GM21381 (cell line): ENCODE measurements around the gene MSANTD7.
"Not testable (repeated sequence)": the region's sequence is repeated elsewhere in the genome, so short reads cannot be mapped to it uniquely, and the experiment has no call there.

Experiments
- ATAC-seq: cut with Tn5 transposase; IDR thresholded peaks from one replicate; pipeline ENCODE4 v1.9.1; 2021; ENCODE audit warnings: mild to moderate bottlenecking, moderate library complexity; ENCODE audit not compliant: unreplicated experiment

Gene MSANTD7

GRCh38 chr10:14837757-14838581 is at the start of gene MSANTD7, which contains the start of the genes CDNF and HSPA14:
TSS of gene MSANTD7 (plus strand) at chr10:14838306. CDS start at chr10:14842285, 3,979 bp downstream.
TSS of gene CDNF (minus strand) at chr10:14838037. CDS start at chr10:14837946, 91 bp downstream.
TSS of gene HSPA14 (plus strand) at chr10:14838306. CDS start at chr10:14838403, 97 bp downstream.
- ATAC-seq, result peak; percentile 96

GRCh38 chr10:14798636-14799035 is 39.5 kb upstream of the MSANTD7 start:
- ATAC-seq, result no peak

GRCh38 chr10:14800397-14800796 is 37.7 kb upstream of the MSANTD7 start:
- ATAC-seq, result no peak

GRCh38 chr10:14801723-14802122 is 36.4 kb upstream of the MSANTD7 start:
- ATAC-seq, result no peak

GRCh38 chr10:14803827-14804226 is 34.3 kb upstream of the MSANTD7 start:
- no peak for ATAC-seq

GRCh38 chr10:14806318-14806717 is 31.8 kb upstream of the MSANTD7 start:
- ATAC-seq, result no peak

GRCh38 chr10:14810969-14811953 is 26.8 kb upstream of the MSANTD7 start:
- no peak for ATAC-seq

GRCh38 chr10:14812271-14812670 is 25.8 kb upstream of the MSANTD7 start:
- no peak for ATAC-seq

GRCh38 chr10:14815681-14816080 is 22.4 kb upstream of the MSANTD7 start:
- ATAC-seq, result no peak

GRCh38 chr10:14816717-14817116 is 21.4 kb upstream of the MSANTD7 start:
- ATAC-seq, result not testable (repeated sequence)

- no peak for ATAC-seq
Observed at GRCh38 chr10:14820010-14820774, 17.9 kb upstream of the MSANTD7 start.

- ATAC-seq, result no peak
Observed at GRCh38 chr10:14820775-14821154, 17.3 kb upstream of the MSANTD7 start.

GRCh38 chr10:14821635-14822375 is 16.3 kb upstream of the MSANTD7 start:
- ATAC-seq, result no peak

- no peak for ATAC-seq
Observed at GRCh38 chr10:14822879-14823755, 15.0 kb upstream of the MSANTD7 start.

- no peak for ATAC-seq
Observed at GRCh38 chr10:14823966-14824365, 14.1 kb upstream of the MSANTD7 start.

- ATAC-seq, result no peak
Observed at GRCh38 chr10:14826076-14826829, 11.9 kb upstream of the MSANTD7 start.

- no peak for ATAC-seq
Observed at GRCh38 chr10:14833106-14833505, 5.0 kb upstream of the MSANTD7 start.

- ATAC-seq, result no peak
Observed at GRCh38 chr10:14836208-14836607, 1.9 kb upstream of the MSANTD7 start.
